ENCODE results near the gene CFAP141. TPM values are rescaled to one million over a fixed set of nuclear protein-coding genes. Genes with fewer than 3 reads are reported as not detected.
"Not testable (repeated sequence)": the region's sequence is repeated elsewhere in the genome, so short reads cannot be mapped to it uniquely, and the experiment has no call there.

Gene CFAP141
- not detected for polyA plus RNA-seq

DNA sequence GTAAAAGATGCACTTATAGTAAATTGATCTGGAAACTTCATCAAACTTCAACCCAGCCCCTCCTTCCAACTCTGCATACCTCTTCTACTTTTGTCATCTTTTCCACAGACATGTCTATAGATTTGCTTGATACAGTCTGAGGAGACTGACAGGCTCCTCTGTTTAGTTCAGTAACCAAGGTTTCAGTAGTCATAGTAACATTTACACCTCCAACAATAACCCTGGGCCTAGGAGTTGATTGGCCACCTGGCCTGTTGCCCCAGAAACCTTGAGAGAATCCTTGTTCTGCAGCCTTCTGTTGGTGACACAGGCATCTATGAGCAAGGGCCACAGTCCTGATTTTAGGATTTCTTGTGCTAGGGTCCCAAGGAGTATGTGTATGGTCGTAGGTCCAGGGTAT, at the start of gene CFAP141:
Gene CFAP141 (minus strand): TSS at position 138 of the 400 bp plus-strand sequence. CDS start 26 bp downstream, at position 112.
- H3K4me3 Mint-ChIP-seq: no peak within 1 kb of the TSS
- peaks cover 0 to 4% (median 0%) of the 10 kb centered on the region in 3 donors for H3K4me1 Mint-ChIP-seq
- H3K9me3 Mint-ChIP-seq: no peaks in the 10 kb centered on the region
- H3K27ac Mint-ChIP-seq: peak within 1 kb of the TSS in 2 of 3 donors; percentile 23 to 44
- peaks cover 4% of the 10 kb centered on the region for H3K36me3 Mint-ChIP-seq
- H3K27me3 Mint-ChIP-seq: no peaks in the 10 kb centered on the region

DNA sequence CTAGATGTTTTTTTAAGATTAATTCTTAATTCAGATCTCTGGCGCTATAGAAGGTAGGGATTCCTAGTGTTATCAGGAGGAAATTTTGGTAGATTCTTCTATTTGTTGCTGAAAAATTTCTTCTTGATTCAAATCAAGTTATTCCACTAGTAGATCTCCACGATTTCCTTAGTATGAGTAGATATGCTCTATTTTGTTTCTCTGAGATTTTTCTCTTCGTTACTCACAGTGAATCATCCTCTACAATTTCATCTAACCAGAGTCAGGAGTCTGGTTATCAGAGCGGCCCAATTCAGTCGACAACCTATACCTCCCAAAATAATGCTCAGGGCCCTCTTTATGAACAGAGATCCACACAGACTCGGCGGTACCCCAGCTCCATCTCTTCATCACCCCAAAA, 47.5 kb upstream of the CFAP141 start:
- no peaks in the 10 kb centered on the region for H3K9me3 Mint-ChIP-seq
- peak overlapping the region in 1 of 4 donors; percentile 63 for H3K4me3 Mint-ChIP-seq
- peak overlapping the region in 1 of 3 donors; percentile 23 for H3K27ac Mint-ChIP-seq

DNA sequence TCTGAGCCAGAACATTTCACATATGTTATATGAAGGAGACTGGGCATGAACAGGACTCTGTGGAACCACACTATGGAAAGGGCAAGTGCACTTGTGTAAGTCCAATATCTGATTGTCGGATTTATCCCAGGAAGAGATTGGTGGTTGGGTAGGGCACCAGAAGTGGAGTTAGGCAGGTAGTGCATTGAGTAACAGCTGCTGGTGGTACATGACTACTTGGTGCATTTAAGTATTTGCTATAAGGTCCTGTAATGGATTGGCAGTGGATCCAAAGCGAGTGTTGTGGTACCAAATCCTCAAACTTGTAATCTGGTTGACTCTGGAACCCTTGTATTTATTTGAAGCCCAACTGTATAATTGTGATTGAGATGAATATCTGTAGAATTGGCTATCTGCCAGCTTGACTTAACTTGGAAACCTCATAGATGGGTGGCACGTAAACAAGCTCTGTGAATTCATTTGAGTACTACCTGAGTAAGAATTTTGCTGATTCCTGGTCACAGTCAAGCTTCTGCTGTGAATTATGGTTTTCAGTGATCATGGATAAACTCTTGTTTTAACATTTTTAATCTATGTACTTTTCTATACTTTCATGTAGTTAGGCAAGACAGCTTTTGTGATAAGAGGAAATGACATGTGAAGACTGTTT, 35.7 kb upstream of the CFAP141 start:
- Mint-ChIP-seq H3K27ac (no peak overlapping the region), H3K9me3 (no peaks in the 10 kb centered on the region), H3K4me3 (no peak overlapping the region)

More for the DNA sequence above, 47.5 kb upstream of the CFAP141 start:
- Mint-ChIP-seq H3K27me3 (no peaks in the 10 kb centered on the region), H3K36me3 (peaks cover 3% of the 10 kb centered on the region), H3K4me1 (peaks cover 0 to 2% (median 0%) of the 10 kb centered on the region in 3 donors)

DNA sequence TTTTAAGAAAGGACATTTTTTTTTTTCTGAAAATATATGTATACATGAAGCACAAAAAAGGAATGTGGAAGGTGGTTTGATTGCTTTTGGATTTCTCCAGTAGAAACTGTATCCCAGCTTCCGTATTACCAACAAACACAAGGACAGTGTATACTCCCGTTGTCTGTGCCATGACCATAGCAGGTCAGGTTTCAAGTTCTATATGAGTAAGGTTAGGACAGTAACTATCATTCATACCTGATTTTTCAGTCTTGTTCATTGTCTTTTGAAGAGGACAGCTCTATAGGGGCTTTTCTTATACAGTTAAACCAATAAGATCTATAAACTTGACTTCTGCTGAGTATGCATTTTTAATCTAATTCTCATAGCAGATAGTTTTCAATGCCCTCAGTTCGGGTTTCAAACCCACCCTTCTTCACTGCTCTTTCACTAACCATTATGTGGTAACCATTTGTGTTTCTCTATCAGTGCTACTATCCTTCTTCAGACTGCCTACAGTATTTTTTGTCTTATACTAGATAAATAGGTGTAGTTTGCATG, 34.2 kb upstream of the CFAP141 start:
- peaks cover 1 to 10% (median 9%) of the 10 kb centered on the region in 3 donors for H3K4me1 Mint-ChIP-seq
- H3K4me3 Mint-ChIP-seq: no peak overlapping the region
- H3K9me3 Mint-ChIP-seq: no peaks in the 10 kb centered on the region
- H3K36me3 Mint-ChIP-seq: no peaks in the 10 kb centered on the region
- no peak overlapping the region for H3K27ac Mint-ChIP-seq
- H3K27me3 Mint-ChIP-seq: no peaks in the 10 kb centered on the region

More for the DNA sequence above, 35.7 kb upstream of the CFAP141 start:
- Mint-ChIP-seq H3K36me3 (no peaks in the 10 kb centered on the region), H3K27me3 (no peaks in the 10 kb centered on the region), H3K4me1 (peaks cover 1 to 10% (median 9%) of the 10 kb centered on the region in 3 donors)

DNA sequence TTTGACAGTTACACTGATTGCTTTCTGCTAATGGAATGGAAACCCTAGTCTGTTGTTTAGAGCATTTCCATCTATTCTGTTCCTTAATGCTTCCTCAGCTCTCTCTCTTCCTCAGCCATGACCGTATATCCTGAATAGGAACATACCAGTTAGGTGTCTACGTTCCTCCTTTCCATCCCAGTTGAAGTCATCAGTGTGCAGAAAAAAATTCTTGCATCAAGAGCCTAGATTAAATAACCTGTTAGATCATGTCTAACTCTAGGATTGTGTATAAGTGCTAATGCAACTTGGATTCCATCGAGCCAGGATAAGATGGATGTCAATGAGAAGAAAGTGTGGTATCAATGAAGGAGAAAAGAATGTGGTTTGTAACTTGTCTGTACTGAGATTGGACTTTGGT, 33.4 kb upstream of the CFAP141 start:
- peaks cover 1 to 10% (median 9%) of the 10 kb centered on the region in 3 donors for H3K4me1 Mint-ChIP-seq
- no peaks in the 10 kb centered on the region for H3K27me3 Mint-ChIP-seq
- no peaks in the 10 kb centered on the region for H3K9me3 Mint-ChIP-seq
- no peak overlapping the region for H3K4me3 Mint-ChIP-seq
- H3K36me3 Mint-ChIP-seq: peaks cover under 1% of the 10 kb centered on the region
- peak overlapping the region in 1 of 3 donors; percentile 90 for H3K27ac Mint-ChIP-seq

DNA sequence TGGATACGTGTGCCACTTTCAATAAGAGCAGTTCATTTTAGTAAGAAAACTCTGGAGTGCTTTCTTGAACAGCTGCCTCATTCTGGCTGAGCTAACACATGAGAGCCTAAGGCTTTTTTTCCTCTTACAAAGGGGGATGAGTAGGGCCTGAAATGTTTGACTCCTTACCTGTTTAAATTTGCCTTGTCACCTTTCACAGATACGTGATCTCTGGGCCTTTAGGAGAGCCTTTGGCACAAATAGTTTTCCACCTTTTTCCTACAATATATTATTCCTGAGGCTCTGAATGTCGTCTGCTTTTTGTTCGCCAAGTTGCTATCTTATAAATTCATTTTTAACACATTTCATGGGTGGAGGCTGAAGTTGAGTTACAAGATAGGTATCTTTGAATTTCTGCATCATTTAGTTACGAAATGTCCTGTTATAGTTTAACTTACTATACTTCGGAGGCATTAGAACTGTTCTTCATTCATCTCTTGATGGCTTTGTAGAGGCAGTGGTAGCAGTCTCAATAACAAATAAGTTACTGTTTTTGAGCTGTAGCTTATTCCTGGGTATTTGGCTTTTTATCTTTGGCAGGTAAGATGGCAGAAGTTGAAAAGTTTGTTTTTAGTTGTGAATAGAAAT, 31.9 kb upstream of the CFAP141 start:
- H3K27me3 Mint-ChIP-seq: no peaks in the 10 kb centered on the region
- H3K36me3 Mint-ChIP-seq: peaks cover 4% of the 10 kb centered on the region
- no peak overlapping the region for H3K27ac Mint-ChIP-seq
- peaks cover 1 to 10% (median 9%) of the 10 kb centered on the region in 3 donors for H3K4me1 Mint-ChIP-seq
- no peak overlapping the region for H3K4me3 Mint-ChIP-seq
- no peaks in the 10 kb centered on the region for H3K9me3 Mint-ChIP-seq

DNA sequence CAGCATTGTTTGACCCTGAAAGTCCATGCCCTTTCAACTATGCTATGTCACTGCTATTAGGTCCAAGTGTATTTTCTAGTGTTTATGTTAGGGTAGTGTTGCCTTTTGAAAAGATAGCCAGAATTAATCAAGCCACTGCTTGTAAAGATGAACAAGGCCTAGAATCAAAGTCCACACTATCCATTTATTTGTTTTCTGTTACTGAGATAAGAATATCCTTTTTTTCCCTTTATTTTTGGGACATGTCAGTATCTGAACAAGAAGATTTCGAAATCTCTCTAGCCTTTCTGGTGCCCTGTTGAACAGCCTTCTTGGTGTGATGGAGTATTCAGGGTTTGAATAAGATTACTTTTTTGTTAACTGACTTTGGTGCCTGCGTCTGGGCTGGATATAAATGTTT, 31.3 kb upstream of the CFAP141 start:
- H3K4me3 Mint-ChIP-seq: no peak overlapping the region
- peaks cover 0 to 10% (median 8%) of the 10 kb centered on the region in 3 donors for H3K4me1 Mint-ChIP-seq
- H3K27me3 Mint-ChIP-seq: no peaks in the 10 kb centered on the region
- H3K9me3 Mint-ChIP-seq: no peaks in the 10 kb centered on the region
- peaks cover 4% of the 10 kb centered on the region for H3K36me3 Mint-ChIP-seq
- H3K27ac Mint-ChIP-seq: no peak overlapping the region

DNA sequence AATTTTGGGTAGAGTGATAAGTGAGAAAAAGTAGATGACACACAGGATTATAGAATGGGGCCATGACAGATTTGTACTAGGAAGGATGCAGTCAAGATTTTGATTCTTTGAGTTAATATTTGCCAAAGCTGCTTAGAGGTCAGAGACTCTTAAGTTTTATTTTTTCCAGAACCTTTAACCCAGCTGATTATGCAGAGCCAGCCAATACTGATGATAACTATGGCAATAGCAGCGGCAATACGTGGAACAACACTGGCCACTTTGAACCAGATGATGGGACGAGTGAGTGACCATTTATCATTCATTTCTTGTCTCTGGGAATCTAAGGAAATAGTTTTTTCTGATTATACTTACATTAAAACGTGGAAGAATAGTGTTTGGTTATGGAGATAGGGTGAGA, 30.7 kb upstream of the CFAP141 start:
- H3K27me3 Mint-ChIP-seq: no peaks in the 10 kb centered on the region
- H3K27ac Mint-ChIP-seq: no peak overlapping the region
- H3K36me3 Mint-ChIP-seq: peaks cover 4% of the 10 kb centered on the region
- no peak overlapping the region for H3K4me3 Mint-ChIP-seq
- H3K9me3 Mint-ChIP-seq: no peaks in the 10 kb centered on the region
- H3K4me1 Mint-ChIP-seq: peaks cover 0 to 10% (median 4%) of the 10 kb centered on the region in 3 donors

DNA sequence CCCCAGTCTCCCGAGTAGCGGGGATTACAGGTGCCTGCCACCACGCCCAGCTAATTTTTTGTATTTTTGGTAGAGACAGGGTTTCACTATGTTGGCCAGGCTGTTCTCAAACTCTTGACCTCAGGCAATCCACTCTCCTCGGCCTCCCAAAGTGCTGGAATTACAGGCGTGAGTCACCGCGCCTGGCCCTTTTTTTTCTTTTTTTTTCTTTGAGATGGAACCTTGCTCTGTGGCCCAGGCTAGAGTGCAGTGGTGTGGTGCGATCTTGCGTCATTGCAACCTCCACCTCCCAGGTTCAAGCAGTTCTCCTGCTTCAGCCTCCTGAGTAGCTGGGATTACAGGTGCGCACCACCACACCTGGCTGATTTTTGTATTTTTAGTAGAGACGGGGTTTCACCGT, 27.0 kb upstream of the CFAP141 start:
- not testable (repeated sequence) for H3K9me3 Mint-ChIP-seq

DNA sequence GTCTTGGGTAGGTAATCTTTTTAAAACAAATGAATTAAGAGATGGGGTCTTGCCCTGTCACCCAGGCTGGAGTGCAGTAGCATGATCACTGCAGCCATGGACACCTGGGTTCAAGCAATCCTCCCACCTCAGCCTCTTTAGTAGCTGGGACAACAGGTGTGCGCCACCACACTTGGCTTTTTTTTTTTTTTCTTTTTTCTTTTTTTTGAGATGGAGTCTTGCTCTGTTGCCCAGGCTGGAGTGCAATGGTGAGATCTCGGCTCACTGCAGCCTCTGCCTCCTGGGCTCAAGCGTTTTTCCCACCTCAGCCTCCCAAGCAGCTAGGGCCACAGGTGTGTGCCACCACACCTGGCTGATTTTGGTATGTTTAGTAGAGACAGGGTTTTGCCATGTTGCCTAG, 25.0 kb upstream of the CFAP141 start:
- H3K9me3 Mint-ChIP-seq, H3K4me3 Mint-ChIP-seq, H3K4me1 Mint-ChIP-seq, H3K36me3 Mint-ChIP-seq, H3K27me3 Mint-ChIP-seq, H3K27ac Mint-ChIP-seq: not testable (repeated sequence)

More for the DNA sequence above, 27.0 kb upstream of the CFAP141 start:
- H3K27ac Mint-ChIP-seq, H3K27me3 Mint-ChIP-seq, H3K36me3 Mint-ChIP-seq, H3K4me1 Mint-ChIP-seq, H3K4me3 Mint-ChIP-seq: not testable (repeated sequence)

DNA sequence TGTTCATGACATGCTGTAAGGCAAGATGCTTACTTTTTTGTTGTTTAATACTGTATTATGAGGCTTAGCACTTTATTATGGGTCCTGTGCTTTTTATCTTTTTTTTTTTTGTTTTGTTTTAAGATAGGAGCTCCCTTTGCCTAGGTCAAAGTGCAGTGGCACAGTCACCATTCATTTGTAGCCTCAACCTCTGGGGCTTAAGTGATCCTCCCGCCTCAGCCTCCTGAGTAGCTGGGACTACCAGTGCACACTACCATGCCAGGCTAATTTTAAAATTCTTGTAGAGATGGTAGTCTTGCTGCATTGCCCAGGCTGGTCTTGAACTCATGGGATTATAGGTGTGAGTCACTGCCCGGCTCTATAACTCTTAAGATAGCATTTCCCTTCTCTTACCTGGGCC, 19.2 kb upstream of the CFAP141 start:
- no peaks in the 10 kb centered on the region for H3K27me3 Mint-ChIP-seq
- peak overlapping the region in 2 of 3 donors; percentile 77 to 90 for H3K27ac Mint-ChIP-seq
- no peaks in the 10 kb centered on the region for H3K36me3 Mint-ChIP-seq
- H3K4me3 Mint-ChIP-seq: peak overlapping the region in 2 of 4 donors; percentile 17 to 84
- H3K4me1 Mint-ChIP-seq: peaks cover 34 to 38% (median 37%) of the 10 kb centered on the region in 3 donors
- H3K9me3 Mint-ChIP-seq: peaks cover 0 to 1% (median 0%) of the 10 kb centered on the region in 3 donors

DNA sequence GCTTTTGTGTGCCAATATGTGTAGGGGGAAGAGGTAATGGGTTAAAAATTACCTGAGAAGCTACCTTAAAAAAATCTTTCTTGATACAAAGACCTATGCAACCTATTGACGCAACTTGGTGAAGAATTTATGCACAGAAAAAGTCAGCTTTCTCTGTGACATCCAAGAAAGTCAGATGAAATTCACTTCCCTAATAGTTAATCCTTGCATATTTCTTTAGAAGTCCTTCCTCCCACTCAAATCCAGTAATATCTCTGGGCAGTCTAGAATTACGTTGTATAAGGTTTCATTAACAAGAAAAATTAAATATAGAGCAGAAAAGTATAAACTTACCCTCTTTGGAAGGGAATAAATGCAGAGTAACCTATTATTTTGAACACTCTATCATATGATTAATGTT, 17.5 kb upstream of the CFAP141 start:
- Mint-ChIP-seq H3K27ac (peak overlapping the region in 2 of 3 donors; percentile 63 to 90), H3K4me3 (peak overlapping the region in 2 of 4 donors; percentile 28 to 84), H3K36me3 (peaks cover 1% of the 10 kb centered on the region), H3K27me3 (no peaks in the 10 kb centered on the region), H3K4me1 (peaks cover 36 to 48% (median 44%) of the 10 kb centered on the region in 3 donors), H3K9me3 (peaks cover 0 to 1% (median 0%) of the 10 kb centered on the region in 3 donors)

DNA sequence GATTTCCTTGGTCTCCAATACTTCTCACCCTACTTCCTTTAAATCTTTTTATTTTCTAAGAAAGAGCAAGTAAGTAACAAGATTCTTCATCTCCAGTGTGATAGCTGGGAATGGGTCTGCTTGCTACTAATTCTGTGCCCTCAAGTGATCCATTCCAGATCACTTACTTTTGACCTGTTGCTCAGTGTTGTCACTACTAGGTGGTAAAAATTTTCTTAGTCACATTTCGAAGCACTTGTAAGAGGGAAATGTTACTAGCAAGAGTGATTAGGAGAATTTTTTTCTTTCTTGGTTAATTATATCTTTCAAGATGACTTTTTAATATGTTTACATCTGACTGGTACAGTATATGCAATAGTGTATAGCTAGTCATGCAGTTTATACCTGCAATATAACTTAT, 16.8 kb upstream of the CFAP141 start:
- H3K4me1 Mint-ChIP-seq: peaks cover 36 to 54% (median 48%) of the 10 kb centered on the region in 3 donors
- peak overlapping the region in 3 of 4 donors; percentile 84 to 94 (median 85) for H3K4me3 Mint-ChIP-seq
- peaks cover 0 to 1% (median 0%) of the 10 kb centered on the region in 3 donors for H3K9me3 Mint-ChIP-seq
- H3K27ac Mint-ChIP-seq: peak overlapping the region in 2 of 3 donors; percentile 90
- no peaks in the 10 kb centered on the region for H3K27me3 Mint-ChIP-seq
- peaks cover 1% of the 10 kb centered on the region for H3K36me3 Mint-ChIP-seq

DNA sequence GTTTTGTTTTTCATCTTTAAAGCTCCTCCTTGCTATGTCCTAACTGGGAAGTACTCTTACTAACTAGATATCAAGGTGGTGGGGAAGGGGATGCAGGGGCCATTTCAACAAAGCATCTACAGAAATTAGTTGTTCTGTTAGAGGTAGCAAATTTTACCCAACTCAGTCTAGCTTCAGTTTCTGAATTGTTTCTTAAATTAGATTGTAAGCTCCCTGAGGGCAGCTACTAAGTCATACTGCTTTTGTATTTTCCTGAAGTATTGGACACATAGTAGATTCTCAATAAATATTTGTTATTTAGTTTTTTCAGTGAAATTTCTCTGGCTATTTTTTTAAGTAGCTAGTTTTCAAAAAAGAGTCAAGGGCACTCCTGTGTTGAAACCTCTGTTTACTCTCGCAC, 16.4 kb upstream of the CFAP141 start:
- Mint-ChIP-seq H3K4me3 (peak overlapping the region; percentile 84 to 99 (median 96)), H3K4me1 (peaks cover 36 to 56% (median 48%) of the 10 kb centered on the region in 3 donors), H3K36me3 (peaks cover 1% of the 10 kb centered on the region), H3K9me3 (peaks cover 0 to 1% (median 0%) of the 10 kb centered on the region in 3 donors), H3K27me3 (no peaks in the 10 kb centered on the region), H3K27ac (peak overlapping the region; percentile 90 to 93 (median 90))

DNA sequence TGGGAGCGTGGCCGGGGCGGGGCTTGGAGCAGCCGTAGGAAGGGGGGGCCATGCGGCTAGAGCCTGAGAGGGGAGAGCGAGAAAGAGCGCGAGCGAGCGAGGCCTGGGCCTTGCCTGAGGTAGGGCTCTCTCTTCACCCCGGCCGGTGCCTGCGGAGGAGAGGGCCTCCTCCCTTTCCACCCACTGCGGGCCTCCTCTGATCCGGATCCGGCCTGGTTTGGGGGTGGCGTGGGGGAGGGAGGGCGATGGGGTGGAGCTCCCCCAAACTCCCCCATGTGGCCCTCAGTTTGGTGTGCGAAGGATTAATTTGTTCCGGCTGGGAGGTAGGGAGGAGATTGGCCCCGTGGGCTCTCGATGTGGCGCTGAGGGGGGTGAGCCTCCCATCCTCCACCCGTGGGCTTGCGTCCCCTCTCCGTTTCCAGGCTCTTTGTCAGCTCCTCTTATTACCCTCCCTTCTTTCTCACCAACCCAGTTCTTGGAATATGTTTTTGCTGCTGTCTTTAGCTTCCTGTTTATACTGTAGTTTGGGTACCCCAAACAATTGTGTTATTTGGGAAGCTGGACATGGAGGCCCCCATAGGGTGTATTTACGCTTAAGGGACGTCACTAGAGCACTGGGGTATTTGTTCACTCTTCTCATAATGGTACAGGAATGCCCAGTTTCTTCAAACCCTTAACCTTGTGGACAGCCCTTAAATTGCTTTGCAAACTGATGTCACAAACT, 15.3 kb upstream of the CFAP141 start:
- H3K27me3 Mint-ChIP-seq: no peaks in the 10 kb centered on the region
- H3K36me3 Mint-ChIP-seq: peaks cover 1% of the 10 kb centered on the region
- H3K9me3 Mint-ChIP-seq: peaks cover 0 to 1% (median 0%) of the 10 kb centered on the region in 3 donors
- H3K4me3 Mint-ChIP-seq: peak overlapping the region; percentile 84 to 99 (median 96)
- peak overlapping the region; percentile 90 to 96 (median 93) for H3K27ac Mint-ChIP-seq
- H3K4me1 Mint-ChIP-seq: peaks cover 35 to 57% (median 48%) of the 10 kb centered on the region in 3 donors
